ENCODE data around the gene SZT2.

GRCh38 chr1:43354471-43354870 is 35.2 kb upstream of the SZT2 start:
- no peak for TF ChIP-seq CTCF (IDR thresholded peaks at IDR 0.05; ENCODE audit: insufficient read depth, low read depth, low read length)
- no peak for TF ChIP-seq EZH2 (IDR thresholded peaks at IDR 0.05; ENCODE audit: insufficient read depth, low read length)
